Measurements from ENCODE around the gene WSB1.

Gene WSB1

GRCh38 chr17:27343294-27343693, 49.4 kb downstream of the WSB1 start:
- no peak for TF ChIP-seq CTCF (IDR thresholded peaks at IDR 0.05; ENCODE audit: low read length, missing control alignments)
- DNase-seq (ENCODE audit: low read depth), result no peak
- H3K4me3 ChIP-seq (replicated peaks; ENCODE audit: low read depth, low read length), result no peak overlapping the region

- no peak for TF ChIP-seq CTCF (IDR thresholded peaks at IDR 0.05; ENCODE audit: low read length, missing control alignments)
- peak; percentile 72 for DNase-seq (ENCODE audit: low read depth)
- H3K4me3 ChIP-seq (replicated peaks; ENCODE audit: low read depth, low read length), result no peak overlapping the region
Observed at GRCh38 chr17:27343977-27344607, 50.2 kb downstream of the WSB1 start.

DNA sequence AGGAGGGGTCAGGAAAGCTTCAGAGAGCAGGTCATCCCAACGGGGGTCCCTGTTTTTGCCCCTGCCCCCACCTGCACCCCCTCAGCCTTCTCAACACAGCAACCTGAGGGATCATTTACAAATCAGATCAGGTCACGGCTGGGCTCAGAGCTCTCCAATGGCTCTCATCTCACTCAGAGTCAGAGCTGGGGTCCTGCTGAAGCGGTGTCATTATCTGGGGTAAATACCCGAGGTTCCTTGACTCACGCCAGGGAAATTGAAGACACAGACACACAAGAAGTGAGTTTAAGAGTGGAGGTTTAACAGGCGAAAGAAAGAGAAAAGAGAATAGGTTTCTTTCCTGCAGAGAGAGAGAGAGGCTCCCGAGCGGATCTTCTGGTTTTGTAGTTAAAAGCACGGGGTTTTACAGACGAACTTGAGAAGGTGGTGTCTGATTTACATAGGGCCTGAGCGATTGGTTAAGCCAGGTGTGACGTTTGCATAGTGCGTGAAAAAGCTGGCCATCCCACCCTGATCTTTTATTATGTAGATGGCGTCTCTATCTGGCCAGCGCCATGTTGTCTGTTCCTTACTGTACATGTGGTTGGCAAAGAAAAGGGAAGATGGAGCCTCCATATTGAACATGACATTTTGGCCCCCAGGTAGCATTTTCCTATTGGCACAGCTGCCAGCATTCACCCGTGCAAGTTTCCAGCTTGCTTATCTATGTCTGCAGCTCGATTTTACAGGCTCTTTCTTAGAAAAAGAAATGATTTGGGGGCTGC, 51.4 kb downstream of the WSB1 start:
- peak; percentile 59 for DNase-seq (ENCODE audit: low read depth)
- H3K4me3 ChIP-seq (replicated peaks; ENCODE audit: low read depth, low read length), result no peak overlapping the region

DNA sequence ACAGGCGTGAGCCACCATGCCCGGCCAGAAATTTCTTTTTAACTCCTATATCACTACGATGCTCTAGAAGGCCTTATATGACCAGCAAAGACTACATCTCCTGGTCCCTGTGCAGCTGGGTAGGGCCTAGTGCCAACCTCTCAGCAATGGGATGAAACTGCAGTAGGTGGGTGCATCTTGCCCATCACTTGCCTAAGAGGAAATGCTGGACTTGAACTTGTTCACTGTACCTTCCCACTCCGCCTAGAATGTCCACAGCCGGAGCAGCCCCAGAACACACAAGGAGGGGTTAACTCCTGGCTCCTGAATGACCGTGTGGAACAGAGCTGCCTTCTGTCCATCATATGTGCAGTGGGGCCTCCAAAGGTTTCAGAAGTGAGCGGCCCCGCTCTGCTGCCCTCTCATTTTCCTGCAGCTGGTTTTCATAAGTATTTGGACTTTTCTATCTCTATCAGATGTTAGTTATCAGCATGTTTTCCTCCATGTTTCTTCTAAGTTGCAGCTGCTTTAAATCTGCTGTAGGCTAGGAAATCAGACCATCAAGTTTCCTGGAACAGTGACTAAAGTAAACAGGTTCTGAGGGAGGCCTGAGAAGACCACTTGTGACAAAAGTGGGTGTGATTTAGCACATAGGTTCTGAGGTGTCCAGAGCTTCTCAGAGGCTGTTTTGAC, 52.5 kb downstream of the WSB1 start:
- TF ChIP-seq CTCF (IDR thresholded peaks at IDR 0.05; ENCODE audit: low read length, missing control alignments), result no peak
- H3K4me3 ChIP-seq (replicated peaks; ENCODE audit: low read depth, low read length), result no peak overlapping the region
- no peak for DNase-seq (ENCODE audit: low read depth)

More for the DNA sequence above, 51.4 kb downstream of the WSB1 start:
- TF ChIP-seq CTCF (IDR thresholded peaks at IDR 0.05; ENCODE audit: low read length, missing control alignments), result no peak

DNA sequence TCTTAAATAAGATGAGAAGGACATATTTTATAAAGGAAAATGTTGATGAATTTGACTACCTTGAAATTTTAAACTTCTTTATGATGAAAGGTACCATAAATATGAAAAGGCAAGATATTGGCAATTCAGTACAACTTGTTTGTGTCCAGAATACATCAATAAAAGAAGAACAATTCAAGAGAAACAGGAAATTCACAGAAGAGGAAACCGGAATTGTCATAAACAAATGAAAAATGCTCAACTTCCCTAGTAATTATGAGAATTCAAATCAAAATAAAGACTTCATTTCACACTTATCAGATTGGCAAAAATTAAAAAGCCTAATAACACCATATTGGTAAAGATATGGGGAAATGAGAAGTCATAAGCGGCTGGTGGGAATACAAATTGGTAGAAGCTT, 54.3 kb downstream of the WSB1 start:
- DNase-seq (ENCODE audit: low read depth), result no peak
- H3K4me3 ChIP-seq (replicated peaks; ENCODE audit: low read depth, low read length), result no peak overlapping the region
- no peak for TF ChIP-seq CTCF (IDR thresholded peaks at IDR 0.05; ENCODE audit: low read length, missing control alignments)

GRCh38 chr17:27349540-27350021, 55.7 kb downstream of the WSB1 start:
- DNase-seq (ENCODE audit: low read depth), result no peak
- no peak for TF ChIP-seq CTCF (IDR thresholded peaks at IDR 0.05; ENCODE audit: low read length, missing control alignments)
- no peak overlapping the region for H3K4me3 ChIP-seq (replicated peaks; ENCODE audit: low read depth, low read length)

Measured in fibroblast of pulmonary artery (primary cell).